C4-2B (cell line): Measurements from ENCODE around the gene TIPRL.

Experiments
- ZFX ChIP-seq: fragments of 450-650 bp; IDR thresholded peaks from 2 replicates; pipeline ENCODE4 v1.6.1; 2017
- TF ChIP-seq, protein P1 (sequence below): fragments of 450-650 bp; conservative IDR thresholded peaks from 2 replicates; pipeline ENCODE4 v1.5.1; 2017; ENCODE audit warnings: mild to moderate bottlenecking

DNA sequence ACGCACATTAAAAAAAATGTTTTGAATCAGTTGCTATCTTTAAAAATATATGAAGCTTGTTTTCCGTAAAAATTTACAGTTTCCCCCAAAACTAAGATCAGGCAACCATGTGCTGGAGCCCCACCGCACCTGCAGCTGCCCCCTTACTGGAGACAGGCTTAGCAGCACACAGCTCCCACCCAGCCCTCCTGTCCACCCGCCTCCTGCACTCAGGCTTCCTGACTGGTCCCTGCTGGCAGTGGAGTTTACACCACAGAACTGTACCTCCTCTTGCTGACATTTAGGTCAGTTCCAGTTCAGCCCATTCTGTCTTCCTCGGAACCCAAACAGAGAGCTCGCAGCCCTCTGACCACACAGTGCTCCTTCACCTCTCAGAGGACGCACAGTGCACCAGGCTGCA lies 44.1 kb upstream of the TIPRL start:
- TF ChIP-seq, protein P1, sequence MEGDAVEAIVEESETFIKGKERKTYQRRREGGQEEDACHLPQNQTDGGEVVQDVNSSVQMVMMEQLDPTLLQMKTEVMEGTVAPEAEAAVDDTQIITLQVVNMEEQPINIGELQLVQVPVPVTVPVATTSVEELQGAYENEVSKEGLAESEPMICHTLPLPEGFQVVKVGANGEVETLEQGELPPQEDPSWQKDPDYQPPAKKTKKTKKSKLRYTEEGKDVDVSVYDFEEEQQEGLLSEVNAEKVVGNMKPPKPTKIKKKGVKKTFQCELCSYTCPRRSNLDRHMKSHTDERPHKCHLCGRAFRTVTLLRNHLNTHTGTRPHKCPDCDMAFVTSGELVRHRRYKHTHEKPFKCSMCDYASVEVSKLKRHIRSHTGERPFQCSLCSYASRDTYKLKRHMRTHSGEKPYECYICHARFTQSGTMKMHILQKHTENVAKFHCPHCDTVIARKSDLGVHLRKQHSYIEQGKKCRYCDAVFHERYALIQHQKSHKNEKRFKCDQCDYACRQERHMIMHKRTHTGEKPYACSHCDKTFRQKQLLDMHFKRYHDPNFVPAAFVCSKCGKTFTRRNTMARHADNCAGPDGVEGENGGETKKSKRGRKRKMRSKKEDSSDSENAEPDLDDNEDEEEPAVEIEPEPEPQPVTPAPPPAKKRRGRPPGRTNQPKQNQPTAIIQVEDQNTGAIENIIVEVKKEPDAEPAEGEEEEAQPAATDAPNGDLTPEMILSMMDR: no peak
- no peak for TF ChIP-seq ZFX
